ENCODE measurements around the gene SNX4.

GRCh38 chr3:125414669-125415068, 105.3 kb downstream of the SNX4 start:
- TF ChIP-seq EZH2 (IDR thresholded peaks at IDR 0.05; ENCODE audit: borderline replicate concordance, low read depth, low read length, poor library complexity, severe bottlenecking) (no peak), CTCF (conservative IDR thresholded peaks at IDR 0.05; ENCODE audit: low read depth, low read length) (no peak)
